ENCODE results near the gene PPP1R37. TPM values are rescaled to one million over a fixed set of nuclear protein-coding genes. Genes with fewer than 3 reads are reported as not detected.

PPP1R37 gene
- total RNA-seq, 1 donor from 2014 or later, result 36.5 TPM

GRCh38 chr19:45058622-45059159 is 34.3 kb upstream of the PPP1R37 start:
- Histone ChIP-seq H3K36me3 (ENCODE audit: control insufficient read depth, insufficient read depth, low read length) (peaks cover 5% of the 10 kb centered on the region), H3K27me3 (ENCODE audit: control insufficient read depth, insufficient read depth, low read length) (no peaks in the 10 kb centered on the region), H3K4me3 (ENCODE audit: low read depth, low read length) (no peak overlapping the region)
- no peak for DNase-seq (ENCODE audit: low read depth)
- TF ChIP-seq CTCF (IDR thresholded peaks at IDR 0.05; ENCODE audit: insufficient read depth, low read length, poor library complexity, severe bottlenecking), result no peak

DNA sequence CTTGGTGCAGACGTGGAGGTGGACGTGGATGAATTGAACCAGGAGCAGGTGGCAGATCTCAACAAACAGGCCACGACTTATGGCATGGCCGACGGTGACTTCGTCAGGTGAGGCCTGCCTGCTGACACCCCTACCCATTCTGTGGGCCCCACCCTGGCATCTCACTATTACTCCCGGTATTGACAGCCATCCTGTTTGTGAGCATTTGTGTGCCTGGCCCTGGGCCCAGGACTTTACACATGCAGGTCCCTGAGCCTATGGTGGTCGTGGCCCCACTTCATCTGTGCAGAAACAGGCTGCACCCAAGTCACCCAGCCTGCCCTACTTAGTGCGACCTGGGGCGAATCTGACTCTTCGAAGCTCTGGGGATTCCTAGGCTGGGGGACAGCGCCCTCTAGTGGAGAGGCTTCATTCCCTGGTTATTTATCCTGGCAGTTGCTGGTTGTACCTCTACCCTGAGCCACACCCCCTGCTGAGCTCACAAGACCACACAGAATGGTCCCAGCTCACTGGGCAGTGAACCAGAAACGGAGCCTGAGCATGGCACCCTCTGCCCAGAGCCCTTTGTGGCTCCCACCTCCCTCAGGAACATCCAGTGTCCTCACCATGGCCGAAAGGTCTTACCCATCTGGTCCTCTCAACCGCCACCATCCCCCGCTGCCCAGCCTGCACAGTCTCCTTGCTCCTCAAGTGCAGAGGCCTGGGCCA is 33.6 kb upstream of the PPP1R37 start:
- H3K36me3 ChIP-seq (ENCODE audit: control insufficient read depth, insufficient read depth, low read length), result peaks cover 5% of the 10 kb centered on the region
- H3K4me3 ChIP-seq (ENCODE audit: low read depth, low read length), result no peak overlapping the region
- no peaks in the 10 kb centered on the region for H3K27me3 ChIP-seq (ENCODE audit: control insufficient read depth, insufficient read depth, low read length)
- DNase-seq (ENCODE audit: low read depth), result peak; percentile 45
- peak; percentile 89 for TF ChIP-seq CTCF (IDR thresholded peaks at IDR 0.05; ENCODE audit: insufficient read depth, low read length, poor library complexity, severe bottlenecking)

GRCh38 chr19:45061965-45062364 is 31.0 kb upstream of the PPP1R37 start:
- peaks cover 3% of the 10 kb centered on the region for H3K36me3 ChIP-seq (ENCODE audit: control insufficient read depth, insufficient read depth, low read length)

GRCh38 chr19:45063851-45064801 is 28.9 kb upstream of the PPP1R37 start:
- no peak for TF ChIP-seq CTCF (IDR thresholded peaks at IDR 0.05; ENCODE audit: insufficient read depth, low read length, poor library complexity, severe bottlenecking)
- Histone ChIP-seq H3K27me3 (ENCODE audit: control insufficient read depth, insufficient read depth, low read length) (no peaks in the 10 kb centered on the region), H3K36me3 (ENCODE audit: control insufficient read depth, insufficient read depth, low read length) (peaks cover 2% of the 10 kb centered on the region), H3K4me3 (ENCODE audit: low read depth, low read length) (no peak overlapping the region)
- no peak for DNase-seq (ENCODE audit: low read depth)

More at GRCh38 chr19:45061965-45062364, 31.0 kb upstream of the PPP1R37 start:
- no peak overlapping the region for H3K4me3 ChIP-seq (ENCODE audit: low read depth, low read length)
- no peak for DNase-seq (ENCODE audit: low read depth)
- TF ChIP-seq CTCF (IDR thresholded peaks at IDR 0.05; ENCODE audit: insufficient read depth, low read length, poor library complexity, severe bottlenecking), result no peak
- no peaks in the 10 kb centered on the region for H3K27me3 ChIP-seq (ENCODE audit: control insufficient read depth, insufficient read depth, low read length)

GRCh38 chr19:45066921-45067661 is 25.9 kb upstream of the PPP1R37 start:
- no peak for TF ChIP-seq CTCF (IDR thresholded peaks at IDR 0.05; ENCODE audit: insufficient read depth, low read length, poor library complexity, severe bottlenecking)
- no peak for DNase-seq (ENCODE audit: low read depth)
- no peak overlapping the region for H3K4me3 ChIP-seq (ENCODE audit: low read depth, low read length)
- peaks cover 1% of the 10 kb centered on the region for H3K36me3 ChIP-seq (ENCODE audit: control insufficient read depth, insufficient read depth, low read length)
- H3K27me3 ChIP-seq (ENCODE audit: control insufficient read depth, insufficient read depth, low read length), result no peaks in the 10 kb centered on the region
